ENCODE results near the gene RTKN.

- TF ChIP-seq, protein P1, sequence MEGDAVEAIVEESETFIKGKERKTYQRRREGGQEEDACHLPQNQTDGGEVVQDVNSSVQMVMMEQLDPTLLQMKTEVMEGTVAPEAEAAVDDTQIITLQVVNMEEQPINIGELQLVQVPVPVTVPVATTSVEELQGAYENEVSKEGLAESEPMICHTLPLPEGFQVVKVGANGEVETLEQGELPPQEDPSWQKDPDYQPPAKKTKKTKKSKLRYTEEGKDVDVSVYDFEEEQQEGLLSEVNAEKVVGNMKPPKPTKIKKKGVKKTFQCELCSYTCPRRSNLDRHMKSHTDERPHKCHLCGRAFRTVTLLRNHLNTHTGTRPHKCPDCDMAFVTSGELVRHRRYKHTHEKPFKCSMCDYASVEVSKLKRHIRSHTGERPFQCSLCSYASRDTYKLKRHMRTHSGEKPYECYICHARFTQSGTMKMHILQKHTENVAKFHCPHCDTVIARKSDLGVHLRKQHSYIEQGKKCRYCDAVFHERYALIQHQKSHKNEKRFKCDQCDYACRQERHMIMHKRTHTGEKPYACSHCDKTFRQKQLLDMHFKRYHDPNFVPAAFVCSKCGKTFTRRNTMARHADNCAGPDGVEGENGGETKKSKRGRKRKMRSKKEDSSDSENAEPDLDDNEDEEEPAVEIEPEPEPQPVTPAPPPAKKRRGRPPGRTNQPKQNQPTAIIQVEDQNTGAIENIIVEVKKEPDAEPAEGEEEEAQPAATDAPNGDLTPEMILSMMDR (IDR thresholded peaks at IDR 0.05; ENCODE audit: borderline replicate concordance, extremely low read depth, low read length, poor library complexity, severe bottlenecking): no peak
- no peak for TF ChIP-seq EZH2 (IDR thresholded peaks at IDR 0.05; ENCODE audit: borderline replicate concordance, low read depth, low read length, severe bottlenecking)
Measured at GRCh38 chr2:74464406-74464805, 22.7 kb upstream of the RTKN start.

Measured in DND-41 (cell line).